Fibroblast of mammary gland (primary cell): Measurements from ENCODE around the gene CIBAR2.

ENCODE experiments used
- DNase-seq: peaks from one replicate; pipeline ENCODE4 v3.0.0-alpha.2; 2010; ENCODE audit warnings: low read depth
- H3K4me3 ChIP-seq: 2 replicates; pipeline ENCODE4 v1.5.1; 2011; ENCODE audit warnings: low read depth, mild to moderate bottlenecking, low read length, moderate library complexity; ENCODE audit not compliant: control insufficient read depth
- CTCF ChIP-seq: conservative IDR thresholded peaks from 2 replicates; pipeline ENCODE4 v1.5.1; 2011; ENCODE audit warnings: low read depth, low read length, inconsistent platforms; ENCODE audit not compliant: control insufficient read depth, insufficient read depth

Gene CIBAR2

GRCh38 chr16:85072076-85072860, 40.0 kb downstream of the CIBAR2 start:
- H3K4me3 ChIP-seq = no peak overlapping the region
- TF ChIP-seq CTCF = no peak
- no peak for DNase-seq

- DNase-seq = no peak
- TF ChIP-seq CTCF = no peak
- no peak overlapping the region for H3K4me3 ChIP-seq
Observed at GRCh38 chr16:85069171-85069570, 43.1 kb downstream of the CIBAR2 start.

- TF ChIP-seq CTCF = no peak
- DNase-seq = no peak
- H3K4me3 ChIP-seq = no peak overlapping the region
Observed at GRCh38 chr16:85068746-85069145, 43.5 kb downstream of the CIBAR2 start.

- no peak overlapping the region for H3K4me3 ChIP-seq
Observed at GRCh38 chr16:85067426-85067825, 44.8 kb downstream of the CIBAR2 start.

GRCh38 chr16:85067024-85067423, 45.2 kb downstream of the CIBAR2 start:
- no peak overlapping the region for H3K4me3 ChIP-seq
- no peak for DNase-seq
- no peak for TF ChIP-seq CTCF

More at GRCh38 chr16:85067426-85067825, 44.8 kb downstream of the CIBAR2 start:
- TF ChIP-seq CTCF = no peak
- no peak for DNase-seq

GRCh38 chr16:85066346-85066885, 45.9 kb downstream of the CIBAR2 start:
- no peak for TF ChIP-seq CTCF
- H3K4me3 ChIP-seq = no peak overlapping the region
- no peak for DNase-seq
